Neuronal stem cell (in vitro differentiated cells): ENCODE measurements around the gene CAPZA3.

Experiments used
- DNase-seq: peaks from one replicate; pipeline ENCODE4 v3.0.0-alpha.2; 2013; ENCODE audit warnings: low spot score
- H2AFZ ChIP-seq: one replicate; pipeline ENCODE4 v1.6.1; 2013; ENCODE audit warnings: mild to moderate bottlenecking, low read length, inconsistent platforms
- H2AK5ac ChIP-seq: 2 replicates; pipeline ENCODE4 v1.6.1; 2013; ENCODE audit warnings: low read depth, mild to moderate bottlenecking, inconsistent platforms, low read length, moderate library complexity, mixed read lengths
- H2BK120ac ChIP-seq: 2 replicates; pipeline ENCODE4 v1.6.1; 2013; ENCODE audit warnings: low read depth, mild to moderate bottlenecking, inconsistent platforms, low read length, moderate library complexity, mixed read lengths
- H2BK12ac ChIP-seq: one replicate; pipeline ENCODE4 v1.6.1; 2013; ENCODE audit warnings: low read length, inconsistent platforms
- H2BK15ac ChIP-seq: 2 replicates; pipeline ENCODE4 v1.6.1; 2013; ENCODE audit warnings: mild to moderate bottlenecking, low read length, inconsistent platforms, mixed read lengths
- H2BK5ac ChIP-seq: one replicate; pipeline ENCODE4 v1.6.1; 2013; ENCODE audit warnings: inconsistent platforms, mild to moderate bottlenecking, low read length, moderate library complexity
- H3K14ac ChIP-seq: one replicate; pipeline ENCODE4 v1.6.1; 2013; ENCODE audit warnings: low read length, inconsistent platforms
- H3K18ac ChIP-seq: 2 replicates; pipeline ENCODE4 v1.6.1; 2013; ENCODE audit warnings: low read length, inconsistent platforms
- H3K23ac ChIP-seq: 2 replicates; pipeline ENCODE4 v1.6.1; 2013; ENCODE audit warnings: low read depth, mild to moderate bottlenecking, mixed read lengths, low read length, inconsistent platforms; ENCODE audit not compliant: poor library complexity
- H3K27ac ChIP-seq: replicated peaks from 3 replicates; pipeline ENCODE4 v1.5.1; 2013; ENCODE audit warnings: low read length, inconsistent platforms
- H3K27me3 ChIP-seq, 3 experiments: 2 replicates each; pipeline ENCODE4 v1.6.1; 2013; ENCODE audit warnings: low read length in 3 of 3, mild to moderate bottlenecking in 2 of 3, inconsistent platforms in 1 of 3, low read depth in 1 of 3, mixed read lengths in 1 of 3, moderate library complexity in 1 of 3; ENCODE audit not compliant: control insufficient read depth in 3 of 3, insufficient read depth in 3 of 3
- H3K36me3 ChIP-seq, 2 donors: replicated peaks in 1 of 2; 2 replicates each; pipeline ENCODE4 v1.6.1; 2013; ENCODE audit warnings: low read length in 2 of 2; ENCODE audit not compliant: control insufficient read depth in 2 of 2, insufficient read depth in 2 of 2
- H3K4ac ChIP-seq: 2 replicates; pipeline ENCODE4 v1.6.1; 2013; ENCODE audit warnings: inconsistent platforms, mild to moderate bottlenecking, low read length, moderate library complexity
- H3K4me1 ChIP-seq, 2 donors: 1 replicate in 1 of 2; 2 replicates in 1 of 2; pipeline ENCODE4 v1.6.1; 2013; ENCODE audit warnings: low read length in 2 of 2, low read depth in 1 of 2; ENCODE audit not compliant: control insufficient read depth in 2 of 2, insufficient read depth in 1 of 2
- H3K4me2 ChIP-seq: one replicate; pipeline ENCODE4 v1.6.1; 2013; ENCODE audit warnings: mild to moderate bottlenecking, low read length, inconsistent platforms; ENCODE audit not compliant: insufficient read depth, poor library complexity, severe bottlenecking
- H3K4me3 ChIP-seq, 2 donors: 2 replicates each; pipeline ENCODE4 v1.5.1; 2013; ENCODE audit warnings: low read length in 2 of 2, mild to moderate bottlenecking in 2 of 2, inconsistent platforms in 1 of 2, moderate library complexity in 1 of 2
- H3K79me1 ChIP-seq: one replicate; pipeline ENCODE4 v1.6.1; 2013; ENCODE audit warnings: low read depth, mild to moderate bottlenecking, inconsistent platforms, low read length, moderate library complexity
- H3K9ac ChIP-seq: one replicate; pipeline ENCODE4 v1.6.1; 2013; ENCODE audit warnings: mild to moderate bottlenecking, low read depth, low read length, inconsistent platforms; ENCODE audit not compliant: poor library complexity
- H3K9me3 ChIP-seq, 2 donors: replicated peaks in 1 of 2; 2 replicates each; pipeline versions ENCODE3 to v1.6.1; 2013; ENCODE audit warnings: low read length in 2 of 2, mild to moderate bottlenecking in 2 of 2, inconsistent platforms in 1 of 2, low read depth in 1 of 2, mixed read lengths in 1 of 2, moderate library complexity in 1 of 2; ENCODE audit not compliant: control insufficient read depth in 2 of 2, insufficient read depth in 1 of 2
- H4K8ac ChIP-seq: one replicate; pipeline ENCODE4 v1.6.1; 2013; ENCODE audit warnings: low read depth, mild to moderate bottlenecking, inconsistent platforms, low read length, moderate library complexity
- H4K91ac ChIP-seq: one replicate; pipeline ENCODE4 v1.6.1; 2013; ENCODE audit warnings: low read length, low read depth, mild to moderate bottlenecking, inconsistent platforms; ENCODE audit not compliant: poor library complexity
- WGBS, 2 donors: extraction: QIAGEN DNeasy Blood & Tissue Kit; methylation state at CpG; one replicate each; pipeline ENCODE4 v1.1.7; 2013; ENCODE audit warnings: missing lambda C conversion rate in 2 of 2, mixed read lengths in 1 of 2; ENCODE audit not compliant: insufficient read length in 2 of 2, insufficient replicate concordance in 1 of 2; ENCODE audit errors: extremely low coverage in 2 of 2; 5-methylcytosine and 5-hydroxymethylcytosine counted together

Gene CAPZA3

DNA sequence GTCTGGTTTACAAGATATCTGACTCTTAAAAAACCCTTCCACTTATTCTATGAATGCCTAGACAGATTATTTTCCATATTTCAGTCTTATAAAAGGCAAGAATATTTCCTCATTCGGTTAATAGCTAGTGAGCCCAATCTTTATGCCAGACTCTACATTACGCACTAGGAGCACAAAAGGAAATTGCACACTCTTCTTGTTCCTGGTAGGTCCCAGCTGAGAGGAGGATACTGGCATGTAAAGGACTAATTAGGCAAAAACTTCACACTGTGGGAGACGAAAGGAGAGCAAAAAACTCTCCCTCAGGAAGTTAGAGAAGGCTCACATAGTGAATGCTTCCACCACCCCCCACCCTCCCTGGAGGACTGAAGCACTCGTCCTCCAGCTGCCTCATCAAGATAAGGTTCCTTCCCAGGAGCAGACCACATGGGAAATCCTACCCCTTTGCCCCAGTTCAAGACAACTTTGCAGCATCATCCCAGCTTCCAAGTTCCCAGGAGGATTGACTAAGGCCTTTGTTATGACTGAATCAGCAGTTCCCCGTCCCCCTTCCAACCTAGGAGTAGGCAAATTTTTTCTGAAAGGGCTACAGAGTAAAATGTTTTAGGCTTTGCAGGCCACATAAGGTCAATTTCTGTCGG is 14.5 kb downstream of the CAPZA3 start:
- Histone ChIP-seq H3K4me2 (no peak overlapping the region), H2AFZ (peak overlapping the region; percentile 89), H2BK15ac (no peak overlapping the region), H3K23ac (no peak overlapping the region), H3K4me1 (peaks cover 18 to 24% of the 10 kb centered on the region in 2 donors), H2BK120ac (no peak overlapping the region), H2BK5ac (no peak overlapping the region), H2AK5ac (no peak overlapping the region), H4K8ac (no peak overlapping the region), H3K4me3 (no peak overlapping the region), H3K79me1 (no peaks in the 10 kb centered on the region), H2BK12ac (no peak overlapping the region), H4K91ac (no peak overlapping the region), H3K9ac (no peak overlapping the region), H3K36me3 (no peaks in the 10 kb centered on the region), H3K4ac (no peak overlapping the region), H3K27ac (peak overlapping the region; percentile 90), H3K14ac (no peak overlapping the region), H3K27me3 (no peaks in the 10 kb centered on the region), H3K9me3 (no peaks in the 10 kb centered on the region), H3K18ac (no peak overlapping the region)
- no CpG with 5 or more reads among the region's 6 CpGs for WGBS, 2 donors
- no peak for DNase-seq

DNA sequence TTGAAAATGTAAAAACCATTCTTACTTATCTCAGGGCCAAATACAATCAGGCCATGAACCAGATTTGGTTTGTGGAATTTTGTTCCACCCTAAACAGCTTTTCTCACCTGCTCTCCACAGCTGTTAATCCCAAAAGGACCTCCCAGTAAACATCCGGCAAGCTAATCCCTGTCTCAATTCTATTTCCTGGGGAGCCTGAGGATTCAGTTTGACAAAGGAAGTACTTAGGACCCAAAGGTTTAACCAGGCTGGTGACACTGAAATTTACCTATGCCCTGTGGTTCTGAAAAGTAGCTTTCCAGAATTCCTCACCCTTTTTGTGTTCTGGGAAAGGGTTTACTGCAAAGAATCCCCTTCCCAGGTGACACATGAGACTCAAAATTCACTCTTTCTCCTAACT is 15.0 kb downstream of the CAPZA3 start:
- H3K79me1 ChIP-seq: no peaks in the 10 kb centered on the region
- H3K23ac ChIP-seq: no peak overlapping the region
- no CpG with 5 or more reads among the region's 1 CpG for WGBS, 2 donors
- H3K9me3 ChIP-seq: no peaks in the 10 kb centered on the region
- H2BK15ac ChIP-seq: no peak overlapping the region
- no peaks in the 10 kb centered on the region for H3K36me3 ChIP-seq
- no peak overlapping the region for H4K8ac ChIP-seq
- H3K27me3 ChIP-seq: no peaks in the 10 kb centered on the region
- H2BK5ac ChIP-seq: no peak overlapping the region
- no peak overlapping the region for H3K18ac ChIP-seq
- DNase-seq: peak; percentile 69
- no peak overlapping the region for H3K4ac ChIP-seq
- H3K4me3 ChIP-seq: no peak overlapping the region
- H2AFZ ChIP-seq: peak overlapping the region; percentile 89
- peaks cover 18 to 24% of the 10 kb centered on the region in 2 donors for H3K4me1 ChIP-seq
- H3K27ac ChIP-seq: peak overlapping the region; percentile 90
- H4K91ac ChIP-seq: no peak overlapping the region
- H2BK120ac ChIP-seq: no peak overlapping the region
- H3K9ac ChIP-seq: no peak overlapping the region
- H3K4me2 ChIP-seq: no peak overlapping the region
- no peak overlapping the region for H3K14ac ChIP-seq
- H2AK5ac ChIP-seq: no peak overlapping the region
- no peak overlapping the region for H2BK12ac ChIP-seq

DNA sequence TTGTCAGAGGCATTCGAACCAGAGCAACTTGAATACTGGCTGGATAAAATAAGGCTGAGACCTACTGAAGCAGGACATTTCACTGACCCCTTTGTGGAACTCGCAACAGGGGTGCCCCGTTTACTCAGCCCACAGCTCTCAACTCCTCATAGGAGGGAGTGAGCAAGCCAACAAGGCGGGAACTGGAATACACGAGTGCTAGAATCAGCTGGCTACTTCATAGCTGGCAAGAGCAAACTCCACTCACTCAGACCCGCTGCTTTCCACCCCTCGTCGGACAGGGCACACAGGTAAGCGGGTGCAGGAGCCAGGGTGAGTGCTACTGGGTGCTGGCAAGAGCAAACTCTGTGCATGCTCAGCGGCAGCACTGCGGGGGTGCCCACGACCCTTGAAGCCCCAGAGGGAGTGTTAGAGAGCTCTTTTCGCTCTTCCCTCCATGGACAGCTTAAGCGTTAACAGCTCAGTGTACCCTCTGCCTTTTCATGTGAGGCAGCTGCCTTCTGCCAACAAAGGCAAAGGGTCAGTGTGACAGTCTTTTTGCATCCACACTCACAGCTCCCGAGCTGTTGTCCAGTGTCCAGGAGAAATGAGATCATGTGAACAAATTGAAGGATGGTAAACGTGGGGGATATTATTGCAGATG is 15.7 kb downstream of the CAPZA3 start:
- Histone ChIP-seq H3K9ac (no peak overlapping the region), H3K27me3 (no peaks in the 10 kb centered on the region), H3K79me1 (no peaks in the 10 kb centered on the region), H3K9me3 (no peaks in the 10 kb centered on the region), H2BK120ac (no peak overlapping the region), H3K18ac (peak overlapping the region; percentile 81), H2BK12ac (peak overlapping the region; percentile 35), H3K4ac (no peak overlapping the region), H3K4me3 (no peak overlapping the region), H3K36me3 (no peaks in the 10 kb centered on the region), H3K4me2 (peak overlapping the region; percentile 34), H2BK5ac (no peak overlapping the region), H2AFZ (peak overlapping the region; percentile 89), H3K14ac (no peak overlapping the region), H4K91ac (no peak overlapping the region), H4K8ac (no peak overlapping the region), H3K4me1 (peaks cover 18 to 22% of the 10 kb centered on the region in 2 donors), H2BK15ac (no peak overlapping the region), H3K23ac (no peak overlapping the region), H2AK5ac (no peak overlapping the region), H3K27ac (peak overlapping the region; percentile 90)
- no CpG with 5 or more reads among the region's 16 CpGs for WGBS, 2 donors
- peak; percentile 59 for DNase-seq

DNA sequence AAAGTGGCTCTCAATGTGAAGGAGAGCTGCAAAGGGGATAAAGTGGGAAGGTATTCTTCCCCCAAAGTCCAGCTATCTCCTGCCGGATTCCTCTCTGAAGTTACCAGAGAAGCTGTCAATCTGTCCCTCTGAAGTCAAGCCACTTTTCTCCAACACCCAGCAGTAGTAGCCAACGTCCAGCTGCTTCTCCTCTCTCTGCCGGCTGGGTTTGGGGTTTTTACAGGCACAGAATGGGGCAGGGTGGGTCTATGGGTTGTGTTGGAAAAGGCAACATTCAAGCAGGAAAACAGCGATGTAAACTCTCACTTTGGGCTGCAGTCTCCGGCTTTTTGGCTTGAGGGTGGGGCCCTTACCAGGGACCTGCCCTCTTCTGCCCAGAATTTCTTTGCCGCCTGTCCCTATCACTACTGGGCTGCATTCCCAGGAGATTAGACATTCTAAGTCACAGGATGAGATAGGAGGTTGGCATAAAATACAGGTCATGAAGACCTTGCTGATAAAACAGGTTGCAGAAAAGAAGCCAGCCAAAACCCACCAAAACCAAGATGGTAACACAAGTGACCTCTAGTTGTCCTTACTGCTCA is 16.3 kb downstream of the CAPZA3 start:
- no peak overlapping the region for H2BK15ac ChIP-seq
- H3K9ac ChIP-seq: no peak overlapping the region
- H2BK5ac ChIP-seq: no peak overlapping the region
- H3K4me2 ChIP-seq: peak overlapping the region; percentile 34
- H3K79me1 ChIP-seq: no peaks in the 10 kb centered on the region
- H3K4me3 ChIP-seq: no peak overlapping the region
- peak overlapping the region; percentile 90 for H3K27ac ChIP-seq
- no peaks in the 10 kb centered on the region for H3K36me3 ChIP-seq
- H3K9me3 ChIP-seq: no peaks in the 10 kb centered on the region
- H3K4me1 ChIP-seq: peaks cover 18 to 22% of the 10 kb centered on the region in 2 donors
- peak overlapping the region; percentile 30 for H3K18ac ChIP-seq
- no peaks in the 10 kb centered on the region for H3K27me3 ChIP-seq
- no CpG with 5 or more reads among the region's 6 CpGs for WGBS, 2 donors
- no peak overlapping the region for H3K14ac ChIP-seq
- H4K8ac ChIP-seq: no peak overlapping the region
- H3K4ac ChIP-seq: no peak overlapping the region
- H2BK12ac ChIP-seq: no peak overlapping the region
- no peak overlapping the region for H2AK5ac ChIP-seq
- no peak overlapping the region for H3K23ac ChIP-seq
- H2BK120ac ChIP-seq: no peak overlapping the region
- H2AFZ ChIP-seq: peak overlapping the region; percentile 89
- no peak overlapping the region for H4K91ac ChIP-seq
- DNase-seq: no peak
